ENCODE results near the gene PNPLA8.

DNA sequence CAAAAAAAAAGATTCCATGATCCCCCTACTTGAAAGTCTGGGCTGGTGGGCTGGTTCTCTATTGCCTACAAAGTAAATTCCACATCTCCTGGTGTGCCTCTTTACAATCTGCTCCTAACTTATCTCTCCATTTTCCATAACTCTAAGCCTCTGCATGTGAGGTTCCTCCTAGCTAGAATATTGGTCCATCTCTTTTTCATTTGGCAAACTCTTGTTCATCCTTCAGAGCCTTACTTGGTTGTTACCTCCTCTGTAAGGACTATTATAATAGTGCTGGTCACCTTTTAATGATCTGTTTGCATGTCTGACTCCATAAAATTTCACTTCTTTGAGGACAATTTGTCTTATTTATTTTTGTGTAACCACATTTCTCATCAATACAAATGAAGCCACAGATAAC, 68.1 kb downstream of the PNPLA8 start:
- TF ChIP-seq, protein P1, sequence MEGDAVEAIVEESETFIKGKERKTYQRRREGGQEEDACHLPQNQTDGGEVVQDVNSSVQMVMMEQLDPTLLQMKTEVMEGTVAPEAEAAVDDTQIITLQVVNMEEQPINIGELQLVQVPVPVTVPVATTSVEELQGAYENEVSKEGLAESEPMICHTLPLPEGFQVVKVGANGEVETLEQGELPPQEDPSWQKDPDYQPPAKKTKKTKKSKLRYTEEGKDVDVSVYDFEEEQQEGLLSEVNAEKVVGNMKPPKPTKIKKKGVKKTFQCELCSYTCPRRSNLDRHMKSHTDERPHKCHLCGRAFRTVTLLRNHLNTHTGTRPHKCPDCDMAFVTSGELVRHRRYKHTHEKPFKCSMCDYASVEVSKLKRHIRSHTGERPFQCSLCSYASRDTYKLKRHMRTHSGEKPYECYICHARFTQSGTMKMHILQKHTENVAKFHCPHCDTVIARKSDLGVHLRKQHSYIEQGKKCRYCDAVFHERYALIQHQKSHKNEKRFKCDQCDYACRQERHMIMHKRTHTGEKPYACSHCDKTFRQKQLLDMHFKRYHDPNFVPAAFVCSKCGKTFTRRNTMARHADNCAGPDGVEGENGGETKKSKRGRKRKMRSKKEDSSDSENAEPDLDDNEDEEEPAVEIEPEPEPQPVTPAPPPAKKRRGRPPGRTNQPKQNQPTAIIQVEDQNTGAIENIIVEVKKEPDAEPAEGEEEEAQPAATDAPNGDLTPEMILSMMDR (conservative IDR thresholded peaks at IDR 0.05), result no peak
- TF ChIP-seq EZH2 (IDR thresholded peaks at IDR 0.05; ENCODE audit: low read depth), result no peak
